DMS153 treated with DMSO at 0.1 percent for 48 hours (cell line): ENCODE results near the gene SPTBN1.

ENCODE experiments used
- DNase-seq: peaks from one replicate; lab custom pipeline; 2025; ENCODE audit not compliant: unreplicated experiment; lab: John Stamatoyannopoulos, UW

SPTBN1 gene

DNA sequence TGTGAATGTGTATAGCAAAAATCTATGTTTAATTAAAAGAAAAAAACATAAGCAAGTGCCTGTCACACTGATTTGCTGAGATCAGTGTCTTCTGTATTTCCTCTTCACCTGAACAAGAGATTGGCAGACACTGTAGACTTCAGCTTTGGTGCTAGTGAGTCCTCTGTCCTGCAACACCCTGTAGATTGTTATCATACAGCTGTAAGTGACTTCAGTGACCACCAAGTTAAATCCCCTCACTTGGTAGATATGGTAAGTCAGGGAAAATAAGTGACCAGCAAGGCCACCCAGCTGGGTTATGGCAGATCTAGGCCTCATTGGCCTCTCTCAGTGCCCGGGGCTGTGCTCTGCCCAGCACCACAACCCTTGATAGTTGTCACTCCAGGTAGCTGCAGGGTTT, 147.7 kb downstream of the SPTBN1 start:
- no peak for DNase-seq

DNA sequence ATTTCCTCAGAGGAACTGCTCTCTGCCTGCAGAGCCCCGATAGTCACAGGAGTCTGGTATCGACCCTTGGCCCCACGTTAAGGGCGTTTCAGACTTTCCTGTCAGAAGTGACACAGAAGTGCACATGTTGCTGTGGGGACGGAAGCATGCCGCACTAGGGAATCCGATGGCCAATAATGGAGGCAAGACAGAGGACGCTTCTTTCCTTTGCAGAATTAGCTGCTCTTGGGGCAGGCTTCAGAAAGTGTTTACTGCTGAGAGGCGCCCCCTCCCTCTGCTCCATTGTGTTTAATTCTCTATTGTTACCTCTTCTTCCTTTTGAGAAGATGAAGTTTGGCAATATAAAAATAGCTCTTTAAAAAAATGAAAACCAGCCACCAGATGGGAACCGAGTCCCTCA, 148.7 kb downstream of the SPTBN1 start:
- DNase-seq: no peak

DNA sequence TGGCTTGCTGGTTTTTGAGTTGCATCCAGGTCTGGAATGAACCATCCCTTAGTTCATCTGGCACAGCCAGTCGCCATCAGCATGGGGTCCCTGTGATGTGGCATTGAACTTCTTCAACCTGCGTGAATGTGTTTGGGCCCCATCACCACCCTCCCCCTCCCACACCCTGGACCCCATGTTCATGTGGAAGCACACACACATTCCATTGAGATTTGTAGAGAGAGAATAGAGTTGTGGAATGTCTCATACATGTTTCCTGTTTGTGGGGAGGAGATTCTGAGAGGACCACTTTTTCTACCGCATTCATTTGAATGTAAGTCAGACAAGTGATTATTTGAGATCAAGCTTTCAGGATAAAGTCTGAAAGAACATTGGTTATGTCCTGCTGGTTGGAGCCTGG, 149.7 kb downstream of the SPTBN1 start:
- DNase-seq: no peak

DNA sequence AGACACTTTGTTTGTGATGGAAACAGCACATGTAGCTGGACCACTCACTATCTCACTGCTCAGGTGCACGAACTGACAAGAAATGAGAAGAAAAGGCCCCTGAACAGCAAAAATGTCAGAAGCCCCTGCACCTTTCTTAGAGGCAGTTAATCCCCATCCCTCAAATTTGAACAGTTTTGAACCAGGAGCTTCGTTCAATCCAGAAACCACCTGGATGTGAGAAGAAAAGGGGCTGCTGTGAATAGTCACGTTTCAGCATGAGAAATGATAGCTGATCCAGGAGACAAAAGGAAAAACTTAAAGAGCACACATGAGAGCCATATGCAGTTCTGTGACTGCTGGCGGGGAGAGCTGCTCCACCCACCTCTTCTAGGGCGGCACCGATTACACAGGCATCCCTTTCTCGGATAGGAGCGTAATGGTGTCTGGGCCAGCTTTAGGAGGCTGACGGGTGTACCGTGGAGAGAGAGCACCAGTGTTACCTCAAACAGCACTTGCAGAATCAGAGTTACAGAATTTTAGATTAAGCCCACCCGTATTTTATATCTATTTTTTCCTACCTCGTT, 150.3 kb downstream of the SPTBN1 start:
- no peak for DNase-seq

DNA sequence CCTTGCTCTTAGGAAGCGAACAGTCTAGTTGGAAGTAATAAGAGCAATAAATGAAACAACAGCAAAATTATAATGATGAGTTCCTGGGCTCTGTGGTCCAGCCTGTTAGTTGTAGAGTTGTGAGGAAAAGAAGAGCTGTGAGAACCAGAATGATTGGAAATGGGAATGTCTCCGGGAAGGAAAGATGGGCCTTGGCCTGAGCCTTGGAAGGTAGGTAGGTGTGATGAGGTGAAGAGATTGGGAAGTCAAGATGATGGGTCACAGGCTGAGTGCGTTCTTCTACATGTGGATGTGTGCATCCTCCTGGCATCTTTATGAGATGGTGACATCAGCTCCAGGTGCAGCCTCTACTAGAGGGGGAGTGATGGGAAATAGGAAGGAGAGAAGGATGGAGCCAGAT, 152.1 kb downstream of the SPTBN1 start:
- DNase-seq: no peak

DNA sequence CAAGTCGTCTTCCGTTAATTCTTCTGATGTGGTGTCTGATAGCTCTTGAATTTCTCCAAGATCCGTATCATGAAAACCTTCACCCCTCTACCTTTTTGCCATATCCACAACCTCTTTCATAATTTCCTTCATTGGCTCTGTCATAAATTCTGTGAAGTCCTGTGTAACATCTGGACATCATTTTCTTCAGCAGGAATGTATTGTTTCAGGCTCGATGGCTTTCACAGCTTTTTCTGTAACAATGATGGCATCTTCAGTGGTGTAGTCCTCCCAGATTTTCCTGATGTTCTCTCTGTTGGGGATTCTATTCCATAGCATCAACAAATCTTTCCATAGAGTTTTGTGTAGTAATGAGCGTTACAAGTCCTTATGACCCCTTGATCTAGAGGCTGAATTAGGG, 153.1 kb downstream of the SPTBN1 start:
- DNase-seq: no peak

DNA sequence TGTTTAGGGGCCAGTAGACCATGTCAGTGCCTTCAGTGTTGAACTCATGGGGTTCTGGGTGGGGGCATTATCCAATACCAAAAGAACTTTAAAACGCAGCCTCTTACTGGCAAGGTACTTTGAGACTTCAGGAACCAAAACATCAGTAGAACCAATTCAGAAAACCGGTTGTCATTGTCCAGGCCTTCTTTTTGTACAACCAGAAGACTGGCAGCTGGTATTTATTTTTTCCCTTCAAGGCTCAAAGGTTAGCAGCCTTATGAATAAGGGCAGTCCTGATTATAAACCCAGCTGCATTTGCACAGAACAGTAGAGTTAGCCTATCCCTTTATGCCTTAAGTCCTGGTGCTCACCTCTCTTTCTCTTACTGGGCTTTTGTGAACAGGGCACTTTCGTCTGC, 153.5 kb downstream of the SPTBN1 start:
- DNase-seq: no peak

DNA sequence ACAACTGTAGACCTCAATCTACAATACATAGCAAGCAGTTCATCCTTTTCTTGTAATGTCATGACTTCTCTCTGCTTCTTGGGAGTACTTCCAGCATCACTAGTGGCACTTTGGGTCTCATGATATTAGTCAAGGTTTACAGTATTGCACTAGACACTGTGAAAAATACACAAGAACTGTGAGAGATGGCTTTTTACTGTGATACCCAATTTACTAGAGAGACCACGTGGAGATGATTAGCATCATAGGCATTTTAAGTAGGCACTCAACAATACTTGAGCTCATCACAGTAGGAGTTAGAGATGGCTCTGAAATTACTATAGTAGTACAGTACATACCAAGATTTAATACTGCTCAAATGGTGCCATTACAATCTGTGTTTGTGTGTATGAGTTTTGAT, 154.6 kb downstream of the SPTBN1 start:
- no peak for DNase-seq

DNA sequence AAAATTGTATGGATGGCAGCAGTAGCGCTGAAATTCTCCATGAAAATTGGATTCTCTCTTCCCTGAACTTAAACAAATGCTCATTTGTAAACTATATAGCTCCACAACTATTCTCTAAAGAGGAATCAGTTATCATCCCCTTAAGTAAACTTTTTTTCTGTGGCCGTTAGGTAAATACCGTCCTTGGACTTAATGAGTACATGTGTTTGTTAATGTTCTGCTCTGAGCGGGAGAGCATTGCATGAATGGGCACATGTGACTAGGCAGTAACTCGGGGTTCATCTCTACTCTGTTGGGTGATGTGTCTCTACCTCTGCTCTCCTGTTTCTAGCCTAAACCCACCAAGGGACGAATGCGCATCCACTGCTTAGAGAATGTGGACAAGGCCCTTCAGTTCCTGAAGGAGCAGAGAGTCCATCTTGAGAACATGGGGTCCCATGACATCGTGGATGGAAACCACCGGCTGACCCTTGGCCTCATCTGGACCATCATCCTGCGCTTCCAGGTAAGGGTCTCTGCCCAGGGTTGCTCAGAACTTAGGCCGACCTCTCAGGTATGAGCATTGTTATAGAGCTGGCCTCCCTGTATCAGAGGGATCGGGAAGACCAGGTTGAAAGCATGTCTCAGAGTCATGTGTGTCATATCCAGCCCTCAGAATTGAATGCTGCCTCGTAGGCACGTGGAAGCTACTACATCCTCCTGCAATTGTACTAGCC, 155.9 kb downstream of the SPTBN1 start:
- DNase-seq: no peak

DNA sequence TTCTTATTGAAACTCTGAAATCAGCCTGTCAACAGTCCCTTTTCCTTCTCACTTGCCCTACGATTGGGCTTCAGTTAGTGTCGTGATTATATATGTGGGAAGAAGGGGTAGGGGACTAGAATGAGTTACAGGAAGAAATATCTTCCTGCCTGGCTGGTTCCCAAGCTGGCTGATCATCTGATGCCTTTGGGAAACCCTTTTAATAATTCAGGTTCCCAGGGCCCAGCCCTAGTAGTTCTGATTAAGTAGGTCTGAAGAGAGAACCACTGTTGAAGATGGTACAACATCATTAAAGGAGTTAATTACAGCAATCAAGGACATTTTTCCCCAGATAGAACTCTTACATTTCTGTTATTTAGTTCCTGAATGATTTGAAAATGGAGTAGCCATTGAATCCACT, 157.3 kb downstream of the SPTBN1 start:
- no peak for DNase-seq

DNA sequence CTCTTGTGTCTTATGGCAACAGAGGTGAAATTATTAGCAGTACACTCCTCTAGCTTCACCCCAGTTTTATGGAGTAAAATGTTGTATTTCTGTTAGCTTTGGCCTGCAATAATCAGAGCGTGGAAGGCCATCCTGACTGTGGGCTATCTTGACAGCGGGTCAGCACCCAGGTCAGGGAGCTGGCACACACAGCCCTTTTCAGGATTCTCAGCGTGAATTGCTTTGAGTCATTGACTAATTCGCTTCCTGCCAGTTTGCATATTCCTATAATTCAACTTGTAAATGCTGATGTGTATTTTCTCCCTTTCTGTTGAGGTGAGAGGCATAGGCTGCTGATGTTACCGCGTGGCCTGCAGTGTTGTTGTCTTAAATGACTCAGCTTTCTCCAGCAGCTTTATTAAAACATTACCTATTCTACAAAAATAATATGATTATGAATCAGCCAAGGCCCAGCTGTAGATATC, 157.7 kb downstream of the SPTBN1 start:
- no peak for DNase-seq

DNA sequence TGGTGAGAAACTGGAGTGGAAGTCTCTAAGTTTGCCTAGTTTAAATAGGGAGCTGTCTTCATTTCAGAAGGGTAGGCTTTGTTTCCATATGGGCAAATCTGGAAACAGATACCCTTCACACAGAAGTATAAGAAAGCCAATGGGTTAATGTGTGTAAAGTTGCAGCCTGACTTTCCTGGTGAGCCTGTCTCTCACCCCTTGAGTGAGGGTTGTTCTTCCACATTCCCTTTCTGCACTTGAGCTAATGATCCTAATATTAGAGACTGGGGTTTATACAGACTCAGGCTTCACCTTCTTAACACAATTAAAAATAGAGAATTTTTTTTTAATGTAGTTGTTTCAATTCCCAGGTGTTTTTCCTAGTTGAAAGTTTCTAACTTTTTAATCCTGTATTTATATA, 158.7 kb downstream of the SPTBN1 start:
- no peak for DNase-seq

DNA sequence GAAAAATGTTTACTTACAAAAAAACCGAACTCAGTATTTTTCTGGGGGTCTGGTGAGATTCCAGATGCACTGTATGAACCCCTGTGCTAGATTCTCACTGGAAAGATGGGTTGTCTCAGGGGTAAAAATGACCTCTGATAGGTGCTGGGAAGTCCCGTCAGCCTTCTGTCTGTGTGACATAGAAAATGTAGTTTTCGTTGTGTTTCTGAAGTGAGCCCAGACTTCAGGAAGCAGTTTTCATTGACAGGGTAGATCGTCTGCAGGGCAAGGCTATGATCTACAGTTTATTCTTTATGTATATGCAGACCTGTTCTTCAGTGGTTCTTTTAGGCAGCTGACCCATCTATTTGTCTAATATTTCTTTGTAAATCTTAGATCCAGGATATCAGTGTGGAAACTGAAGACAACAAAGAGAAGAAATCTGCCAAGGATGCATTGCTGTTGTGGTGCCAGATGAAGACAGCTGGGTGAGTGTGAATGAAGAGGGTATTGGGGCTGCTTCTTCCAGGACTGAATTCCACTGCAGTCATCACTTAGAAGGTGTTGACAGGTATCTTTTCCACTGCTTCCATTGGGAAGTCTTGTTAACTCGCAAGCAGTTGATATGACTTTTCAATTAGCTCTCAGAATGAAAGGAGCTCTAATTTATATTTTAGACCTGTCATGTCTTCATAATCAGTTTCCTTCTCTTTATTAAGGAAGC, 159.9 kb downstream of the SPTBN1 start:
- no peak for DNase-seq

DNA sequence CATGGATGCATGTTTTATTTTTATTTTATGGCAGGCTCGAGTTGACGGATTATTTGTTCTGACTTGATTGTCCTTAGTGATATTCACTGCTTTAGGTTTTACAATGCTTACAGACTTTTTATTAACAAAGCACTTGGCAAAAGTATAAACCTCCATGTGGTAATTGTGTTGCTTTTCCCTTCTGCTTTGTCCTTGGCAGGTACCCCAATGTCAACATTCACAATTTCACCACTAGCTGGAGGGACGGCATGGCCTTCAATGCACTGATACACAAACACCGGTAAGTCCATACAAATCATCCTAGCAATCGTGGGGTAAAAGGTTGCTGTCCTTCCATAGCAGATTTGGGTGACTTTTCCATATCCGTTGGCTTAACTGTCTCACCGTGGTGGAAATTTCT, 161.3 kb downstream of the SPTBN1 start:
- no peak for DNase-seq

DNA sequence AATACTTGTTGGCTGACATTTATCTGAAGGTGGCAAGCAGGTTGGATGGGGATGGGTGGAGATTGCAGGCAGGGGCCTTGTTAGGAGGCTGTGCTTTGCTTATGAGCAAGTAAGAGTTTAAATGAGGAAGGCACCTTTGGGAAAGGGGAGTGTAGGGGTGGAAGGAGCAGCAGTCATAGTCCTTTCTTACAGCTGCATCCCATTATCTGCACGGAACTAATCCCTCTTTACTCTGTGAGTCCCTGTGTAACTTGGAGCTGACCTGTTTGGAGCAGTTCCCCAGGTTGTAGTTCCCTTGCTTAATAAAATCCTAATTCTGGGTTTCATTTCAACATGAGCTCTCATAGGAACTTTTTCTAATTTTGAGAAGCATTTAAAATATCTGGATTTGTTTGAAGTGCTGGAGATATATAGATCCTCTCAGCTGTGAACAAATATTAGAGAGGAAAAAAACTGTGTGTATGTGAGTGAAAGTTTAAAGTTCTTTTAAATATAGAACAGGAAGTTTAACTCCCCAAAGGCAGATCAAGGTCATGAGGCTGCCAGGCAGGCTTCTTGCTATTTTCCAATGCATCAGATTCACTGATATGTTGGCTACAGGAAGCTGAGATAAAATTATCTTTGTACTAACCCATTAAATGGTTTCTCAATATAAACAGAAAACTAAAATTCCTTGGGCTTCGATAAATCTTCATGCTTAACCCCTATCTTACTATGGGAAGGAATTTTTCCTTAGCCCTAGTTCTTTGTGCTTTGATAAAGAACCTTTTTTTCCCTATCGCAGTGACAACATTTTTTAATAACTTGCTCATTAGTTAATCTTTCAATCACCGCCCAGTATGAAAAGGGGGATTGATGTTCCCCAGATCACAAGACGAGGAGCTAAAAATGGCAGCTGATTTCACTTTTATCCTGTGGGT, 162.8 kb downstream of the SPTBN1 start:
- no peak for DNase-seq

DNA sequence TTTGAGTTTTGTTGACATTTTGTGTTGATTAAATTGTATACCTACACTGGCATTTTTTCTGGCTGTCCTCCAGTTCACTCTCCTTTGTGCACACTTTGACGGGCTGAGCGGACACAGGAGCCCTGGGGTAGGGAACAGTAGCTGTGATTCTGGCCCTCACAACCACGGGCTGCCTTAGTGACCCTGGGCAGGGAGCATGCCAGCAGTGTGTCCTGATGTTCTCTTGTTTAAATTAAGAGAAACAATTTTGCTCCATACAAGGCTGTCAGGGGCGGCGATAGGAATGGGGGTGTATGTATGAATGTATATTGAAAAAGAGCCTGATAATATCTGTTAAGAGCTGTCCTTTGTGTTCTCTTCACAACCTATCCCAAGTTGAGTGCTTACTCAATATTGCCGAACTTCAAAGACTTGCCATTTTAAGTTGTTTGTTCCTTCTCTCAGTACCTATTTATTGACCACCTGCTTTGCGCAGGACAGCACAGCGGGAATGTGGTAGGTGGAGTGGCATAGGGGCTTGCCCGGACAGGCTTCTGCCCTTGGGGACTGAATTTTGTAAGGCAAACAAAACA, 163.6 kb downstream of the SPTBN1 start:
- peak; percentile 13 for DNase-seq

DNA sequence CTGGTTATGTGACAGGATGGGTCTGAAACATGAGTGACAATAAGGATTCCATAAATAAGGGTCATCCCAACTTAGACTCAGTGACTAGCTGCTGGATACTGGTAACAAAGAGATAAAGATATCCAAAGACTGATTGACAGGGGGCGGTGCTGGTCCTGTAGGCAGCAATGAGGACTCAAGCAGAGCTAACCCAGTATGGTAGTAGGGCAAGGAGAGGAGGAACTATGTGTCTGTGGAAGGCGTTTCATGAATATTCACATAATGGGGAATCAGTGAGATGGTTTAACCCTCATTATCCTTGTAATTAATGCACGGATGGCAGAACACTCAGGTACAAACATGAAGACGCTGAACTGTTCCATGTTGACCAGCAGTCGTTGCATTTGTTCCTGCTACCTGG, 164.8 kb downstream of the SPTBN1 start:
- DNase-seq: no peak

DNA sequence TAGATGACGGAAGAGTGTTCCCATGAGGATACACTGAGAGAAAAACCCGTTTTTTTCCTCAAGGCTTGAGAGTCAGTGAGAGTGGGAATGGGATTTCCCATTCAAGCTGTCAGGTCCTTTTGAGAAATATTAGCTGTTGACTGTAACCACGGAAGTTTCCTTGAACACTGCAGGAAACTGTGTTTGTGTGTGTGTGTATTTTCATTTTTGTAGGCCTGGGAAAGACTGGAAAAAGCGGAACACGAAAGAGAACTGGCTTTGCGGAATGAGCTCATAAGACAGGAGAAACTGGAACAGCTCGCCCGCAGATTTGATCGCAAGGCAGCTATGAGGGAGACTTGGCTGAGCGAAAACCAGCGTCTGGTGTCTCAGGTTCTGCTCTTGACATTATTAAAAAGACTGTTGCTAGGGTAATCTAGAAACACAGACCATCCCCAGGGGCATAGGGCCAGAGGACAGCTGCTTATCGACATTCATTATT, 168.5 kb downstream of the SPTBN1 start:
- no peak for DNase-seq

DNA sequence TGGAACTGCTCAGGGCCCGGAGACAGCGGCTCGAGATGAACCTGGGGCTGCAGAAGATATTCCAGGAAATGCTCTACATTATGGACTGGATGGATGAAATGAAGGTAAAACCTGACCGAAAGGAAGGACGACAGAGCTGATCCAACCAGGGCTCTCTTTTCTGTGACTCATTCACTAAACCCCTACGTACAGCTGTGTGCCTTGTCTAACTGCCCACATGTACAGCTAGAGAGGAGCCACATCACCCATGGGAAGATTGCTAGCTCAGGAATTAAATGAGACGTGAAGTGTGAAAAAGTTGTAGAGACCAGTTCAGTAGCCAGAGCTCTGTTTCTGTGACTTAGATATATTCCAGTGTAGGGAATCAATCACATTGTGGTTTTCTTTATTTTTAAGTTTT, 170.0 kb downstream of the SPTBN1 start:
- DNase-seq: no peak

DNA sequence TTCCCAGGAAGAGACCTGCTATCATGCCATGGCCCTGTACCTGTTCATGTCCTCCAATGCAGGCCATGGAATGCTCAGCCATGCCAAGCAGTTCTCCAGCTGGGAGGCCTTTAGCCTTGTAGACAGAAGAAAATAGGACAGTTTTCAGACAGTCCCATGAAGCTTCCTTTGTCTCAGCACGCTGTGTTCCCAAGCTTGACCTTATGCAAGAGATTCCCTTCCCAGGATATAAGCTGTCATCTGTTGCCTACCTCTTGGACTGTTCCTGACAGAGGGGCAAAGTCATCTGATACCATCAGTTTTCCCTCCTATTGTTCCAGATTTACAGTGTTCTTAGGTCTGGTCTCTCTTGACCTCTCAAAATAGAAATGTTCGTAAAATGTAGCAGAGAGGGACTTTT, 170.8 kb downstream of the SPTBN1 start:
- DNase-seq: no peak

DNA sequence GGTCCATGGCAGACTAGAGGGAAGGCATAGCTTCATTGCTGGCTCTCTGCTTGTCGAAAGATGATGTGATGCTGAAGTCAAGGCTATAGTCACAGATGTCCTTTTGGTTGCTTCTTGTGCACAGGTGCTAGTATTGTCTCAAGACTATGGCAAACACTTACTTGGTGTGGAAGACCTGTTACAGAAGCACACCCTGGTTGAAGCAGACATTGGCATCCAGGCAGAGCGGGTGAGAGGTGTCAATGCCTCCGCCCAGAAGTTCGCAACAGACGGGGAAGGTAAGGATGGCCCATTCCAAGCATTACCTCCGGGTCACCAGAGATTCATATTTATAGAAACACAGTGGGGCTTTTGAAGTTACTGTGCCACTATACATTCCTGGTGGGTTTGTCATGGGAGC, 171.8 kb downstream of the SPTBN1 start:
- DNase-seq: no peak
